CD4-positive, alpha-beta T cell treated with Interleukin-15 for 4 hours (primary cell): ENCODE data around the gene CHCHD5.
A peak's percentile ranks its signal among the peaks of the same experiment; 100 is the strongest.

Source experiments
- DNase-seq: peaks from one replicate; pipeline ENCODE4 v3.0.0-alpha.2; 2020; ENCODE audit warnings: low spot score

CHCHD5 gene

GRCh38 chr2:112623913-112624777, 39.7 kb downstream of the CHCHD5 start:
- DNase-seq, result peak; percentile 87

GRCh38 chr2:112625474-112626114, 41.2 kb downstream of the CHCHD5 start:
- DNase-seq, result no peak

GRCh38 chr2:112626604-112627059, 42.2 kb downstream of the CHCHD5 start:
- peak; percentile 69 for DNase-seq

GRCh38 chr2:112627060-112628040, 42.9 kb downstream of the CHCHD5 start:
- DNase-seq, result peak; percentile 37

GRCh38 chr2:112629224-112629623, 44.8 kb downstream of the CHCHD5 start:
- no peak for DNase-seq

- DNase-seq, result no peak
Observed at GRCh38 chr2:112629823-112630222, 45.4 kb downstream of the CHCHD5 start.

- DNase-seq, result no peak
Observed at GRCh38 chr2:112630268-112630667, 45.9 kb downstream of the CHCHD5 start.

- DNase-seq, result no peak
Observed at GRCh38 chr2:112633708-112634107, 49.3 kb downstream of the CHCHD5 start.

GRCh38 chr2:112634153-112634873, 49.9 kb downstream of the CHCHD5 start:
- DNase-seq, result peak; percentile 31

GRCh38 chr2:112634874-112635157, 50.4 kb downstream of the CHCHD5 start:
- no peak for DNase-seq

- DNase-seq, result no peak
Observed at GRCh38 chr2:112636605-112637288, 52.3 kb downstream of the CHCHD5 start.

GRCh38 chr2:112637289-112637660, 52.9 kb downstream of the CHCHD5 start:
- DNase-seq, result no peak
